ENCODE measurements around the gene GPATCH1. TPM values are rescaled to one million over a fixed set of nuclear protein-coding genes. Genes with fewer than 3 reads are reported as not detected.

GPATCH1 gene
- total and polyA plus RNA-seq, 2 of the 8 experiments (the other 6 are each of a cell fraction or from before 2014, with no cell fraction given) = 4.3 to 8.2 TPM

- POLR2A ChIA-PET (ENCODE audit: partially characterized antibody) = interaction anchor here (1.0 kb wide), 1 partner anchor 20 kb away, joined by 3 read pairs; no protein-coding TSS in a partner anchor
- Histone ChIP-seq H3K27ac (ENCODE audit: low read depth, low read length) (no peak overlapping the region), H2AFZ (ENCODE audit: low read length) (no peak overlapping the region), H2BK12ac (ENCODE audit: low read depth, low read length) (no peak overlapping the region), H3K4me1 (replicated peaks in 1 of 4; ENCODE audit: control insufficient read depth in 3 of 4, insufficient read depth in 4 of 4, low read length in 3 of 4) (peaks cover 0 to 2% (median 0%) of the 10 kb centered on the region in 4 experiments; a peak in 1 of 7 replicates), H3K27me3 (replicated peaks in 1 of 4; ENCODE audit: control insufficient read depth in 3 of 4, extremely low read depth in 1 of 4, insufficient read depth in 3 of 4, low read length in 3 of 4) (no peaks in the 10 kb centered on the region), H3K4ac (replicated peaks; ENCODE audit: insufficient read length, low read depth, low read length) (no peak overlapping the region), H2BK15ac (ENCODE audit: low read length) (no peak overlapping the region), H3K23ac (ENCODE audit: insufficient read length) (no peak overlapping the region), H4K8ac (ENCODE audit: extremely low read depth, insufficient read depth, low read length) (no peak overlapping the region), H3K23me2 (ENCODE audit: low read depth, low read length) (peaks cover 1% of the 10 kb centered on the region; the same call in 1 of the 2 replicates), H3K9ac (replicated peaks in 1 of 4; ENCODE audit: extremely low read depth in 1 of 4, low read depth in 3 of 4, low read length in 3 of 4) (no peak overlapping the region), H4K5ac (ENCODE audit: insufficient read length, low read depth, low read length) (no peak overlapping the region), H4K91ac (replicated peaks; ENCODE audit: insufficient read length, low read length) (no peak overlapping the region), H3K18ac (ENCODE audit: extremely low read depth, low read length) (no peak overlapping the region), H3K14ac (ENCODE audit: insufficient read length) (no peak overlapping the region), H2AK5ac (ENCODE audit: low read depth, low read length) (no peak overlapping the region), H3K36me3 (ENCODE audit: control insufficient read depth in 2 of 4, insufficient read depth in 4 of 4, low read length in 3 of 4) (peaks cover 3 to 10% (median 3%) of the 10 kb centered on the region in 4 experiments; a peak in 6 of 8 replicates), H2BK5ac (ENCODE audit: low read depth, low read length) (no peak overlapping the region), H3K4me2 (ENCODE audit: insufficient read depth in 1 of 2, low read depth in 2 of 2, low read length in 2 of 2) (no peak overlapping the region), H4K20me1 (replicated peaks in 1 of 2; ENCODE audit: control insufficient read depth in 1 of 2, insufficient read depth in 2 of 2, low read length in 2 of 2) (peaks cover 0 to 3% of the 10 kb centered on the region in 2 experiments), H3K9me3 (ENCODE audit: insufficient read depth in 2 of 2, low read depth in 1 of 2, low read length in 1 of 2) (no peaks in the 10 kb centered on the region), H3K79me1 (ENCODE audit: low read depth, low read length) (peaks cover 3% of the 10 kb centered on the region; the same call in 1 of the 2 replicates), H2BK120ac (replicated peaks; ENCODE audit: low read depth, low read length) (no peak overlapping the region), H2BK20ac (ENCODE audit: low read length) (no peak overlapping the region), H3K79me2 (ENCODE audit: control insufficient read depth in 1 of 2, insufficient read depth in 2 of 2, low read length in 2 of 2) (peaks cover 0 to 3% of the 10 kb centered on the region in 2 experiments; a peak in 1 of 4 replicates), H3K4me3 (ENCODE audit: extremely low read depth in 1 of 4, insufficient read depth in 2 of 4, low read depth in 3 of 4, low read length in 4 of 4) (no peak overlapping the region), H3K56ac (replicated peaks; ENCODE audit: insufficient read length, low read depth, low read length) (no peak overlapping the region)
- DNase-seq (ENCODE audit: low read depth in 1 of 2, low spot score in 2 of 2) = no peak
- WGBS, 2 experiments (ENCODE audit: extremely low coverage in 1 of 2, insufficient coverage in 1 of 2, insufficient read length in 1 of 2, insufficient replicate concordance in 2 of 2, low coverage in 1 of 2, low lambda C conversion rate in 2 of 2, missing lambda C conversion rate in 1 of 2) = 100% methylated on average over 1 of the region's 1 CpG; no CpG with 5 or more reads in 1 of the 2 experiments
- CTCF ChIA-PET (ENCODE audit: partially characterized antibody) = interaction anchor here (0.6 kb wide), 1 partner anchor 1588 kb away, joined by 3 read pairs; no protein-coding TSS in a partner anchor
- no peak for FAIRE-seq
- TF ChIP-seq BCL11A (IDR thresholded peaks at IDR 0.05; ENCODE audit: low read depth in 2 of 2, low read length in 2 of 2) (no peak), POLR2AphosphoS5 (IDR thresholded peaks at IDR 0.05; ENCODE audit: low read depth, low read length) (no peak), CHD2 (IDR thresholded peaks at IDR 0.05; ENCODE audit: low read length) (no peak), TEAD4 (IDR thresholded peaks at IDR 0.05; ENCODE audit: low read depth, low read length) (no peak), EP300 (IDR thresholded peaks at IDR 0.05; ENCODE audit: borderline replicate concordance in 1 of 2, low read depth in 2 of 2, low read length in 2 of 2) (no peak), SAP30 (IDR thresholded peaks at IDR 0.05; ENCODE audit: insufficient read depth, insufficient replicate concordance, low read length) (no peak), USF2 (IDR thresholded peaks at IDR 0.05; ENCODE audit: low read length) (no peak), SP4 (IDR thresholded peaks at IDR 0.05; ENCODE audit: low read length) (no peak), POU5F1 (IDR thresholded peaks at IDR 0.05; ENCODE audit: low read depth, low read length) (no peak)
These were observed 6.0 kb downstream of the GPATCH1 start for GRCh38 chr19:33086955-33087354.
